Measurements from ENCODE around the gene PSEN1.

PSEN1 gene

GRCh38 chr14:73248108-73248868 is 112.0 kb downstream of the PSEN1 start:
- H3K9me3 ChIP-seq: no peaks in the 10 kb centered on the region
- no peak overlapping the region for H3K4me3 ChIP-seq (ENCODE audit: low read depth, low read length)
- TF ChIP-seq, protein P1, sequence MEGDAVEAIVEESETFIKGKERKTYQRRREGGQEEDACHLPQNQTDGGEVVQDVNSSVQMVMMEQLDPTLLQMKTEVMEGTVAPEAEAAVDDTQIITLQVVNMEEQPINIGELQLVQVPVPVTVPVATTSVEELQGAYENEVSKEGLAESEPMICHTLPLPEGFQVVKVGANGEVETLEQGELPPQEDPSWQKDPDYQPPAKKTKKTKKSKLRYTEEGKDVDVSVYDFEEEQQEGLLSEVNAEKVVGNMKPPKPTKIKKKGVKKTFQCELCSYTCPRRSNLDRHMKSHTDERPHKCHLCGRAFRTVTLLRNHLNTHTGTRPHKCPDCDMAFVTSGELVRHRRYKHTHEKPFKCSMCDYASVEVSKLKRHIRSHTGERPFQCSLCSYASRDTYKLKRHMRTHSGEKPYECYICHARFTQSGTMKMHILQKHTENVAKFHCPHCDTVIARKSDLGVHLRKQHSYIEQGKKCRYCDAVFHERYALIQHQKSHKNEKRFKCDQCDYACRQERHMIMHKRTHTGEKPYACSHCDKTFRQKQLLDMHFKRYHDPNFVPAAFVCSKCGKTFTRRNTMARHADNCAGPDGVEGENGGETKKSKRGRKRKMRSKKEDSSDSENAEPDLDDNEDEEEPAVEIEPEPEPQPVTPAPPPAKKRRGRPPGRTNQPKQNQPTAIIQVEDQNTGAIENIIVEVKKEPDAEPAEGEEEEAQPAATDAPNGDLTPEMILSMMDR (IDR thresholded peaks at IDR 0.05; ENCODE audit: low read depth, low read length): no peak
- no peak for DNase-seq
- no peaks in the 10 kb centered on the region for H3K36me3 ChIP-seq
- no peaks in the 10 kb centered on the region for H3K4me1 ChIP-seq
- H3K27me3 ChIP-seq: no peaks in the 10 kb centered on the region

DNA sequence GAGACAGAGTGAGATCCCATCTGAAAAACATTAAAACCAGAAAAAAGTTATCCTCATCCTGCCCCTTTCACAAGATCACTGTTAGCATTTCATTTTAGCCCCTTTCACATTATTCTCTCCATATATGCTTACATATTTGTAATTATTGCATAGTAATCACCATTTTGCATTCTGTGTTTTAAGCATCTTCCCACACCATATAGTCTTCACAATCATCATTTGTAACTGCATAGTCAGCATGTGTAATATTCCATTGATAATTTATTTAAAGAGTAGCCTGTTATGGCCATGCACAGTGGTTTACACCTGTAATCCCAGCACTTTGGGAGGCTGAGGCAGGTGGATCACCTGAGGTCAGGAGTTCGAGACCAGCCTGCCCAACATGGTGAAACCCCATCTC is 112.8 kb downstream of the PSEN1 start:
- H3K27me3 ChIP-seq: no peaks in the 10 kb centered on the region
- TF ChIP-seq, protein P1 (IDR thresholded peaks at IDR 0.05; ENCODE audit: low read depth, low read length): no peak
- H3K36me3 ChIP-seq: no peaks in the 10 kb centered on the region
- no peak for DNase-seq
- H3K4me1 ChIP-seq: no peaks in the 10 kb centered on the region
- H3K4me3 ChIP-seq (ENCODE audit: low read depth, low read length): no peak overlapping the region
- no peaks in the 10 kb centered on the region for H3K9me3 ChIP-seq

DNA sequence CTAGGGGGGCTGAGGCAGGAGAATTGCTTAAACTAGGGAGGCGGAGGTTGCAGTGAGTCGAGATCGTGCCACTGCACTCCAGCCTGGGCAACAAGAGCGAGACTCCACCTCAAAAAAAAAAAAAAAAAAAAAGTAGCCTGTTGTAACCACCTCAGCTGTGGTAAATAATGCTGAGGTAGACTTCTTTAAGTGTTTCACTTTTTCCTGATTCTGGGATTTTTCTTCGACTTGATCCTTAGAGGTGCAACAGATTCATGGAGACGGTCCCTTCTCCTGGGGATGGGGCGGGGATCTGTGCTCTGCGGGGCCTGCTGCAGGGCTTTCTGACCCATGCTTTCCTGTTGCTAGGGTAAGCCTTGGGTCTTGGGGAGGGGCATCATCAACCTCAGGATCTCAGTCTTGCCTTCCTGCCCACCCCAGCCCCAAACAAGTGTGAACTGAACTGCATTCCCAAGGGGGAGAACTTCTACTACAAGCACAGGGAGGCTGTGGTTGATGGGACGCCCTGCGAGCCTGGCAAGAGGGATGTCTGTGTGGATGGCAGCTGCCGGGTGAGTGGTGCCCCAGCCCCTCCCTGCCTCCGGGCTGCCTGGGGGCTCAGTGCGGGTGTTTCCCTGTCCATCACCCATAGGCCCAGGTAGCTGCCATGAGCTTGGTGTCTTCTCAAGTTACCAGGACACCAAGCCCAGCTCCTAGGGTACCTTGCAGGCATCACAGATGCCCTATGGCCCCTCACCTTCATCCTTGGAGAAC is 113.4 kb downstream of the PSEN1 start:
- no peaks in the 10 kb centered on the region for H3K27me3 ChIP-seq
- no peak for DNase-seq
- H3K4me3 ChIP-seq (ENCODE audit: low read depth, low read length): no peak overlapping the region
- TF ChIP-seq, protein P1 (IDR thresholded peaks at IDR 0.05; ENCODE audit: low read depth, low read length): no peak
- H3K9me3 ChIP-seq: no peaks in the 10 kb centered on the region
- no peaks in the 10 kb centered on the region for H3K4me1 ChIP-seq
- no peaks in the 10 kb centered on the region for H3K36me3 ChIP-seq

- H3K4me1 ChIP-seq: no peaks in the 10 kb centered on the region
- DNase-seq: no peak
- no peaks in the 10 kb centered on the region for H3K27me3 ChIP-seq
- H3K36me3 ChIP-seq: no peaks in the 10 kb centered on the region
- H3K9me3 ChIP-seq: no peaks in the 10 kb centered on the region
- TF ChIP-seq, protein P1 (IDR thresholded peaks at IDR 0.05; ENCODE audit: low read depth, low read length): no peak
- no peak overlapping the region for H3K4me3 ChIP-seq (ENCODE audit: low read depth, low read length)
Observed at GRCh38 chr14:73250317-73250713, 114.0 kb downstream of the PSEN1 start.

GRCh38 chr14:73250781-73251500 is 114.6 kb downstream of the PSEN1 start:
- Histone ChIP-seq H3K4me1 (no peaks in the 10 kb centered on the region), H3K27me3 (no peaks in the 10 kb centered on the region), H3K9me3 (no peaks in the 10 kb centered on the region), H3K4me3 (ENCODE audit: low read depth, low read length) (no peak overlapping the region), H3K36me3 (no peaks in the 10 kb centered on the region)
- TF ChIP-seq, protein P1 (IDR thresholded peaks at IDR 0.05; ENCODE audit: low read depth, low read length): no peak
- no peak for DNase-seq

Measured in BE2C (cell line).